Measurements from ENCODE around the gene RELN.
"Not testable (repeated sequence)": the region's sequence is repeated elsewhere in the genome, so short reads cannot be mapped to it uniquely, and the experiment has no call there.

RELN gene

DNA sequence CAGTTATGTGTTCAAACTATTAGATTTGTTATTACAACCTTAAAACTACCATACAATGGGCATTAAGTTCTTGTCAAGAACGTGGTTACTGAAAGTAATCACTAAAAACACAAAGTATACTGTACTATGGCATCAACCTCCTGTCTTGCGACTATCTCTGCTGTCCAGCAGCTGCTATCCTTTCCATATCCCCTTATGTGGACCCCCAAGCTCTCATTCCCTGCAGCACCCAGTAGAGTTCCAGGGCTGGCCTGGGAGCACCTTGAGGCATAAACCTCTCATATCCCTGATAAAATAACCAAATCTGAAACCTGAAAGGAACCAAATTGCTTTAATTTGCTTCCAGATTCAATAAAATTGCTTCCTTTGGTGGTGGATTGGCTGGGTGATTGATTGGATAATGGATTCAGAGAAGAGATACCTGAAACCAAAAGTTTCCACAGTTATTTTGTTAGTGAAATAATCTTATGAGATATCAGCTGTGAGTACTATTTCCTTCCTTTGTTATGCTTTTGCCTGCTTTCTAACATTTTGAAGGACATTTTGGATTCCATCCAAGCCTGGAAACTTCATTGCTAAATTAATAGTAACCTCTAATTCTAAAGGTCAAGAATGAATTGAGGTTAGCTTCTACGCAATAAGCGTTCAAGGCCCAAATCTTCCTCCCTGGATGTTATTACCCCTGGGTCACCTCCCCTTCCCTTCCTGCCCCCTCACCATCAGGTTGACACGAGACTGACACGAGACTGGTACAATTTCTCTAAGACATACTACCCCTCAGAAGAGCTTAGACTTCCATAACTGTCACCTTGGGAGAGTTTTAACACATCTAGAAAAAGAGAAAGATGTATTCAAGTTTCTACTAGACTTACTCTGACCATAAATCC, 48.8 kb downstream of the RELN start:
- no peak for DNase-seq (ENCODE audit: low spot score)

DNA sequence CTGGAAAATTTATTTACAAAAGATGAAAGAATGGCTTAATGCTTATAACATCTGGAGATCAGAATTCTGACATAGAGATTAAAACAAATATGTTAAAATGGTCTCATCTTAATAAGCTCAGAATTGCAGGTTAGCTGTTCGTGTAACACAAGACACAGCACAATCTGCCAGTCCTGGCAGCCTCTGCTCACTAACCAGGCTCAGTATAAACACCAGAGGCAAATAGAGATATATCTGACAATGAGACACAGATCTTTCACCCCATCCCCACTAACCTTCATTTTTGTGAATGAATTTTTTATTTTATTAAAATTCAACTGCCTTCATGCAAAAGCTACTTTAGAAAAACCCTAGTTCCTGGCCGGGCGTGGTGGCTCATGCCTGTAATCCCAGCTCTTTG, 51.8 kb downstream of the RELN start:
- no peak for DNase-seq (ENCODE audit: low spot score)

DNA sequence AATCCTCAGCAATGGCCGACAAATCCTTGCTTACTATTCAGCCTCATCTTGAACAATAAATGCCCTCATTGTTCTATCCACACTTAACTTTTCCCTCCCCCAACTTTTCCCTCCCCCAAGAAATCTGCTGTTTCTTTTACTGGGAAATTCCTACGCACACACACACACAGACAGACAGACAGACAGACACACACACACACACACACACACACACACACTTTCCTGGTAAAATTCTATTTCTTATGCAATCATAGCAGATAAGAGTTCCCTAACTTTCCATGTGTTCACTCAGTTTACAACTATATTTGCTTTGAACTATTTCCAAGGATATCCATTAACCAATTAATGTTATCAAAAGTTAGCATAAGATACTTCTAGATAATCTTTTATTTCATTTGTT, 52.9 kb downstream of the RELN start:
- no peak for DNase-seq (ENCODE audit: low spot score)

DNA sequence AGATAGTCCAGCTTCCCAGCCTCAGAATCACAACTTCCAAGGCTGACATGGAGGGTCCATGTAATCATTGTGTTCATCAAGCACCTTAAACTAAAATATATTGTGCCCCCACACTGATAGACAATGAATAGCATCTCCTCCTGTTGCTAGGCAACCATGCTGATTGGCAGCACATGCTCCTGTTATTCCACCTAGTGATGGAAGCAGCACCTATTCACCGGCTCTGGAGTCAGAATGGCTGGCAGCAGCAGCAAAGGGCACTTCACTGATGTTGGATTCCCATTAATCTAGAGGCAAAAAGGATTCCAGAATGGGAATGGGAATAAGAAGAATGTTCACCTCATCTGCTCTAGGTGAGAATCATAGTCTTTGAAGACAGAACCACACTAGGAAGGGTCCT, 55.0 kb downstream of the RELN start:
- DNase-seq (ENCODE audit: low spot score) = no peak

DNA sequence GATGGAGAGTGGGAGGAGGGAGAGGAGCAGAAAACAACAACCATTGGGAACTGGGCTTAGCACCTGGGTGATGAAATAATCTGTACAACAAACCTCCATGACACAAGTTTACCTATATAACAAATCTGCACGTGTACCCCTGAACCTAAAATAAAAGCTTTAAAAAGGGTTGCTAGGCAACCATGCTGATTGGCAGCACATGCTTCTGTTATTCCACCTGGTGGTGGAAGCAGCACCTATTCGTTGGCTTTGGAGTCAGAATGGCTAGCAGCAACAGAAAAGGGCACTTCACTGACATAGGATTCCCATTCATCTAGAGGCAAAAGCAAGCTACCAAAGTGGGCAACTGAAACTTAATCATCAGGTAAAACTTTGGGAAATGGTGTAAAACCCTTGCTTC, 57.1 kb downstream of the RELN start:
- DNase-seq (ENCODE audit: low spot score) = no peak

DNA sequence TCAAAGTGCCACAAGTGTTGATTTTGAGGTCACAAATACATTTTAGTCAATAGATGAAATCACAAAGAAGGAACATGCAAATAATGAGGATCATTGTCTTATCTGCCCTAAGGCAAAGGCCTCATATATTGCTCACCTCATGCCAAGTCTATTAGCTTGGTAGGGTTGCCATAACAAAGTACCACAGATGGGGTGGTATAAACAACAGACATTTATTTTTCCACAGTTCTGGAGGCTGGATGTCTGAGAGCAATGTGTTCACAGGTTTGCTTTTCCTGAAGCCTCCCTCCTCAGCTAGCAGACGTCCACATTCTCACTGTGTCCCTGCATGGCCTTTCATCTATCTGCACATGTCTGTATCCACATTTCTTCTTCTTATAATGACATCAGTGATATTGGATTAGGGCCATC, 59.6 kb downstream of the RELN start:
- DNase-seq (ENCODE audit: low spot score) = no peak

DNA sequence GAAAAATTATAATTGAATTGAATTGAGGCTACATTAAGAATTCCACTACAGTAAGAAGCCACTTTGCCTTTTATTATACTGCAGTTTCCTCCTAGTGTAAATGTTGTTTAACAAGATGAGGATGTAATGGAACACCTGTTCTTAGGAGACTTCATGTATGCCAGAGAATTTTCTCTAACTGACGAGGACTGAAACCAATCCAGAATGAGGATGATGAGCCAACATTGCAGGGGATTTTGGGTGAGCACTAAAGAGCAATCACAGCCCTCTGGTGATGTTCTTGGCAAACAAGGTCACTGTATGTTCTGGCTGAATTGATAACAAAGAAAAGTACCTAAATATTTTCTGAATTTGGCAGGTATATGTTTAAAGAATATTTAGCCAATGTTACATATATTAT, 60.9 kb downstream of the RELN start:
- no peak for DNase-seq (ENCODE audit: low spot score)

DNA sequence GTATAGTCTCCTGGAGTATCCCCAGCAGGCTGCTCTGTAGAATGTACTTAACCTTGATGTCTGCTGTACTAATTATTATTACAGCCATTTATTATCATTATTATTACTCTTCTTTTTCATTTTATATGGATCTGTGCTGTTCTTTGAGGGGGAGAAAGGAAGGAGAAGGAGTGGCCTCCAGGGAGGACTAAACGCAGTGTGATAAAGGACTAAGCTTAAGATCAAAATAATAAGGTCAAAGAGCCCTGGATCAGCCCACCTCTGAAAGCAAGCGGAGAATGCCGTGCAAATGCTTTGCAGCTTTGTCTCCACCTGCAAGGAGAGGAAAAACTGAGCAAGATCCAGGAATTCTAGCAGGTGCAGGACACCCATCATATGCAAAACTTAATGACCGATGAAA, 65.3 kb downstream of the RELN start:
- DNase-seq (ENCODE audit: low spot score) = no peak

DNA sequence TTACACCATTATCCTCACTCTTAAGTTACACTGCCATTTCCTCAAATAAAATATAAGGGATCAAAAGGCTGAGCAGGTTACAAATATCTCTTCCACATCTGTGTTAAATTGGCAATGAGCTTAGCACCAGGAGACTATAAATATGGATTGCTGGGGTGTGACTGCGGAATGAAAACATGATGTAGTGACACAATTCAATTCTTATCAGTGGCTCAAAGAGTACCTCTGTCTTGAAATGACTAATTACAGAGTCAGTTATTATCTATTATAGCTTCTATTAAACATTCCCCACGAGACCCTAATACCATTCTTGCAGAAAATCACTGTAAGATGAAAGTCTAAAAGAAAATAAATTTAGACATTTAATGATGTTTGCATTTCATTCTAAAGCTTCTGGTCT, 67.1 kb downstream of the RELN start:
- DNase-seq (ENCODE audit: low spot score) = no peak

DNA sequence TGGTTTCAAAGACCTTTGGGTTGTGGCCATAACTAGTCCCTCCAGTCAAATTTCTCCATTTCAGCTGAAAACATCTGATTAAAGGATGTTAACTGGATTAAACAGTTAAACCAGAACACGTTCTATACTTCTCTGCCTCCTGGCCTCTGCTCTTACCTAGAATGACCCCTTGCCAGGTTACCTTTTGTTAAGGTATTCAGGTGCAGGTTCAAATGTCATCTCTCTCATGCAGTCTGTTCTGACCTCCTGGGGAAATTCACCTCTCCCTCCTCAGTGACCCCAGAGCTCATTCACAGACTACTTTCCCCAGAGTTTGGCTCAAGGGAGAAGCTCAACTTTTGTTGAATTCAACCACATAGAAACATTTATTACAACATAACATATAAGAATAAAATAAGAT, 67.8 kb downstream of the RELN start:
- no peak for DNase-seq (ENCODE audit: low spot score)

DNA sequence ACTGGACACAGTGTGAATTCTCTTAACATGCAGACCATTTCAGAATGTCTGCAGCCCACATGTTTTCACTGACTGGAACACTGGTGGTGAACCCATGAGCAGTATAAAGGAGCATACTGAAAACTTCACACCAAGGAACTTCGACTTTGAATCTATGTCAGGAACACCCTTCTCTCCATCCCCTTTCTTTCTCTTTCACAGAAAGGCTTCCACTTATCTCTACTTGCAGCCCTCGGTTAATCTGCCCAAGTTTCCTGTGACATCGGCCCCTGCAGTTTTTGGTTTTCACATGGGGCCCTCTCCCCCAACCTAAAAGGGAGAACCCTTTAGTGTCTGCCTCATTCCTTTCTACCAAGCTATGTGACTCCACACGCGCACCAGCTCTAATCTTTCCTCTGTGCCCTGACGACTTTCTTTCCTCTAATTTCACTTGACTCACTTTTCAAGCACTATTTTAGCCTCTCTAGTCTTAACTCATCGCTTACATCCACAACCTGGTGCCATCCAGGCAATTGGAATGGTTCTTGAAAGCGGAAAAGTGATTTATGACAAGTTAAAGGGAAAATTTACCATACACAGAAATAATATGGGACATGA, 70.1 kb downstream of the RELN start:
- DNase-seq (ENCODE audit: low spot score) = no peak

DNA sequence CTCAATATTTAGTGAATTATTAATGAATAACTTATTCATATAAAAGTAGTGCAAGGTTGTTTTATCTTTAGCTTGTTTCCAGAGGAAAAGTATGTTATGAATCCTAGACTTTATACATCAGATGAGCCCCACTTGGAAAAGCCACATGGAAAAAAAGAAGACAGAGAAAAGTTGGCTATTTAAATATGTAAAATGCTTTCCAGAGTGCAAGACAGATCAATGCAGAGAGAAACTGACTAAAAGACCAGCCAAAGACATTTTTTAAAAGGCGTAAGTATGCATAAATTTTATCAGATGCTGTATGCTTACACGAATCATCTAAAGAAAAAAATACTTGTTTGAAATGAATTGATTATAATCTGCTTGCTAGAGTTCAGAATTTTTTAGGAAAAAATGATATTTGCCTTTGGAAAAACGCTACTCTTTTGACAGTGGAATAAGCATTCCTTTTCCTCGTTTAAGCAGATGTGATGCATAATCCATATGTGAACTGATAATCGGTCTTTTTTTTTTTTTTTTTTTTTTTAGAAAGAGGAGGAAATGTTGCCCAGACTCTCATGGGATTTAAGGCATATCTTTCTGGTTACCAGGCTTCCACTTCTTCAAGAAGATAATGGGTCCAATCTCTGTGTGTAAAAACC, 70.7 kb downstream of the RELN start:
- no peak for DNase-seq (ENCODE audit: low spot score)

DNA sequence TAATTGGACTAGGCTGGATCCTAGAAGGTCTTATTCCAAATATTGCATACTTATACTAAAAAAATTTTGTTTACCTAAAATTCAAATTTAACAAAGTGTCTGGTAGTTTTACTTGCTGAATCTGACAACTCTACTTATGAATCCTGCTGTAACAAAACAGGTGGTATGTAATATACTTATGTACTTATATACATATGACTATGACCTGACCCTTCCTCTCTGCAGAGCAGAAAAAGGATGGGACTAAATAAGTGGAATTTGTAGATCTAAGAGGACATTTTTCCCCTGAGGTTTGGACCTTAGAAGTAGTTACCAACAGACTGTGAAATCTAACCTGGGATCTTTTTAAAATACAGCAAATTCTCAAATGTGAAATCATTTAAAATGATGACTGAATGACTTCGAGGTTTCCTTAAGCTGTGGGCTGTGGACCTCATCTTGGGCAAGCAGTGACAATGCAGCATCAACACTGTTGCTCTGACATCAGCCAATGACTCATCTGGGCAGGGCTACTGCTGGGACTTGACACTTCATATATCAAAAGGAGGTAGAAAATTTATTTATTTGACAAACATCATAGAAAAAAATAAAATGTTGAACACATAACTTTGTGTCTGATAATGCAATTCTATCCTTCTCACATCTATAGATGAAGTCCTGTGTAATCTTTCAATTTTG, 73.6 kb downstream of the RELN start:
- peak; percentile 11 for DNase-seq (ENCODE audit: low spot score)

DNA sequence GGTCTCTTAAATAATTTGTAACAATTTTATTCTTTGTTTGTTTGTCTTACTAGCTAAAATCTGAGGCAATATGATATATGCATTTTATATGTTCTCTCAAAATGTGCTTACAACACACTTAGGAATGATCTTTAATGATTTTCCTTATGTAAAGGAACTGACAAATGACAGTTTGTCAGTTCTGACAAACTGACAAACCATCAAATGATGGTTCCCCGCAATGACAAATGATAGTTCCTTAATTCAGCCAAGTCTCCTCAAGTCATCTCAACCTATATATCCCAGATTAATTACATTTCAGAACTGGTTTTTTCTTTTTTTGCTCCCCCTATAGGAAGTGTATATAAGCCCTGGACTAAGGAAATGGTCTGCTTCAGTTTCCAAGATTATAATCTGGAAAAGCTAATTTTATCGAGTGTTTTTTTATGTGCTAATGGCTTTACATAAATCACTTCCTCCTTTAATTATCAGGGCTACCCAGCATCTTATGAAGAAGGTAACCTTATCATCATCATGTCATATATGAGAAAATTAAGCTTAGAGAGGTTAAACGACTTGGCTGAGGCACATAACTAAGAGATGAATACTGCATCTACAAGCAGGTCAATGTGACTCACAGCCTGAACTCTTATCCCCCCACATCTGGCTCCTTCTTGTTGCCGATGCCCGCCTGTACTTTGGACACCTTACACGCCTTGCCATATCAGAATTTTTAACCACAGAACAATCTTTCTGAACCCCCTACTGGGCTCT, 75.1 kb downstream of the RELN start:
- no peak for DNase-seq (ENCODE audit: low spot score)

DNA sequence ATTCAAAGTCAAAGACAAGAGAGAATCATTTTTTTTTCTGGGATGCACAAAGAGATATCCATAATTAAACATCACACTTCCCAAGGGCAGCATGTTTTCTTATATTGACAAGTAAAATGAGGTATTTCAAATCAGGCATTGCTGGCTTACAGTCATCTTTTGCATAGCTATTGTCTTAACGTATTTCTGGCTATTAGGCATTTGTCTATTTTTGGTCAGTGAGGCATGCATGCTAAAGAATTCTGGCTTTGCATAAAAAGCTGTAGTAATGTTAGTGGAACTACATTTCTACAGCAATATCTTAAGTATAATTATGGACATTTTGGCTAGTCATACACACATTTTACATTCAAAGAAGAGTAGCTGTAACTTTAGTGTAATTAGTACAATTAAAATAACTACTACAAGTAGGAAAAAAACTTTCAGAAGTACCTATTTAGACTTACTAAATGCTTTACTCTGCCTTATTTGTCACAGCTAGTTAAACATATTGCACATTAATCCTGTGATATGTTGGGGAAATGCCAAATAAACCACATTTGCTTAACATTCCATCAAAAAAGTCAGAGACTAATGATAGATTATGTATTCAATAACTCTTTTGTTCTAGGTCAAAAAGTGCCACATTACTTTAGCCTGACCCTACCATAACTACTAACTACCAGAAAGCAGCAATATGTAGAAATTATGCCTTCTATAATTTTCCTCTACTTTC, 76.4 kb downstream of the RELN start:
- DNase-seq (ENCODE audit: low spot score) = no peak

DNA sequence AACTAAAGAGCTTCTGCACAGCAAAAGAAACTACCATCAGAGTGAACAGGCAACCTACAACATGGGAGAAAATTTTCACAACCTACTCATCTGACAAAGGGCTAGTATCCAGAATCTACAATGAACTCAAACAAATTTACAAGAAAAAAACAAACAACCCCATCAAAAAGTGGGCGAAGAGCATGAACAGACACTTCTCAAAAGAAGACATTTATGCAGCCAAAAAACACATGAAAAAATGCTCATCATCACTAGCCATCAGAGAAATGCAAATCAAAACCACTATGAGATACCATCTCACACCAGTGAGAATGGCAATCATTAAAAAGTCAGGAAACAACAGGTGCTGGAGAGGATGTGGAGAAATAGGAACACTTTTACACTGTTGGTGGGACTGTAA, 78.4 kb downstream of the RELN start:
- DNase-seq (ENCODE audit: low spot score) = not testable (repeated sequence)

DNA sequence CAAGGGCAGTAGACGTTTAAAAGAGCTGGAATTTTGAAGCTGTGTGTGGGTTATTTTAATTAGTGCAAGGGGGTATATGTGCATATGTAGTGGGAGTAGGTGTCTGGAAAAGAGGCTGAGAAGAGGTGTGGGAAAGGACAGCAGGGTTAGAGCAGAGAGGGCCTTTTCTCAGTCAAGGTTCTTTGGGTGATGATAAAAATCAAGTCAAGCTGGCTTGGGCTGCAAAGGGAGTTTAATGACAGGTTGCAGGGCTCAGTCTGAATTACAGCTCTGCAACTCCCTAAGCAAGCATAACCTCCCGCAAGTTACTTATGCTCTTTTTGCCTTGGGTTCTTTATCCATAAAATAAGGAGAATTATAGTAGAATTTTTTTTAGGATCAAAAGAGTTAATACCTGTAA, 83.5 kb downstream of the RELN start:
- no peak for DNase-seq (ENCODE audit: low spot score)

DNA sequence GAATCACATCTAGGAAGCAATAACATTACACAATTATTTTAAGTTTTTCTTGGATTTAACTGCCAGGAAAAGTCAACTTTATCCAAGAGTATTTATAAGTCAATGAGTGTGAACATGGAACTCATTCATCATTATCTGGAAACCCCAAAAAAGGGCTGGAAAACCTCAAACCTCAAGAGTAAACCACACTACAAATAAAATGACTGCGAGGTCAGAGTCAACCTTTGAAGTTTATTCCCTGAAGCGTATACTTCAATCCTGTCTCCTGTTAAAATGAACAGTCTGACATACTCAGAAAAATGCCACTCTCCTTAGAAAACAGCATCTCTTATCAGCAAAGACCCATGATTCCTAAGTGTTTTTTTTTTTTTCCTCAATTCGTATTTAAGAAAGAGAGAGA, 86.5 kb downstream of the RELN start:
- no peak for DNase-seq (ENCODE audit: low spot score)

DNA sequence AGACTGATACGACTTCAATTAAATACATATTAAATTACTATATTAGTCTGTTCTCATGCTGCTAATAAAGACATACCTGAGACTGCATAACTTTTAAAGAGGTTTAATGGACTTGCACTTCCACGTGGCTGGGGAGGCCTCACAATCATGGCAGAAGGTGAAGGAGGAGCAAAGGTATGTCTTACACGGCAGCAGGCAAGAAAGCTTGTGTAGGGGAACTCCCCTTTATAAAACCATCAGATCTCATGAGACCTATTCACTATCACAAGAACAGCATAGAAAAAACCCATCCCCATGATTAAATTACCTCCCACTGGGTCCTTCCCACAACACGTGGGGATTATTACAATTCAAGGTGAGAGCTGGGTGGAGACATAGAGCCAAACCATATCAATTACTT, 92.6 kb downstream of the RELN start:
- not testable (repeated sequence) for DNase-seq (ENCODE audit: low spot score)

DNA sequence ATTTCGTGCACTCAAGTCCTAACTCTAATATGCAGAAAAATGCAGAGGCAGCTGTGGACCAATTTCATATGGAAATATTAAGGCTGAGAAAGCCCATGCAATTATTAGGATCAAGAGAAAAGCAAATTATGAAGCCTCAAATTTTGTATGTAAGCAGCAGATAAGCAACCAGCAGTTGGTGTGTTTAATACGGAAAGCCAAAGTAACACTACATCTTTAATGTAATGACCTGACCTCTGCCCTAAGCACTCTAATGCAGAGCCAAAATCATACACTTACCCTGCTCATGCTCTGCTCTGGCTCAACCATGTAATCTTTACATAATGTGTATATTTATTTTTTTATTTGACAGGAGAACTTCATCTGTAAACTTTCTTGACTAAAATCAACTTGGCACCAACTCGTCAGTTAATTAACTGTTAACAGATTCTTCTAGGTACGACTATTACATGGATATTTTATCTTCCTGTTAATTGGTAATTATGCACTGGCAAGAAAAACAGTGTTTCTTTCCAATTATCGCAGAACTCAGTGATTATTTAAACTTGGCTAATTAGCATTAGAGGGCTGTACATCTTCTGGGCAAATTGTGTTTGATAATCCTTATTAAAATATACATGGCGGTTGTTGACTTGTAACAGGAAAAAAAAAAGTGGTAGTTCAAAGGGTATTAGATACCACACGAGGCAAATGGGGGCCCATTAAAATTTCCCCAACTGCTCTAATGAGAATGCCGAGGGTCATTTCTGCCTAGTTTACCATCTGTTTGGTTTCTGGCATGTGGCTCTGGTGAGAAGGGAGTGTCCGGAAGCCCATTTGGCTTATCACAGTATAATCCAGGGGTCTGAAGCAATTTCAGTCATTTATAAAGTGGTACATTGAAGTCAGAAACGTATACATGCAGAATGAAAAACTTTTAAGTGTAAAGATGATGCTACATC, 94.5 kb downstream of the RELN start:
- no peak for DNase-seq (ENCODE audit: low spot score)

Measured in AG20443 (cell line).